GM12801 (cell line): Measurements from ENCODE around the gene STAG1.

Experiments used
- CTCF ChIP-seq: IDR thresholded peaks from one replicate; pipeline ENCODE4 v1.5.1; 2011; ENCODE audit warnings: control low read depth; ENCODE audit not compliant: insufficient read length; ENCODE audit errors: extremely low read depth

Gene STAG1

GRCh38 chr3:136678981-136679380 lies 73.2 kb downstream of the STAG1 start:
- no peak for TF ChIP-seq CTCF

DNA sequence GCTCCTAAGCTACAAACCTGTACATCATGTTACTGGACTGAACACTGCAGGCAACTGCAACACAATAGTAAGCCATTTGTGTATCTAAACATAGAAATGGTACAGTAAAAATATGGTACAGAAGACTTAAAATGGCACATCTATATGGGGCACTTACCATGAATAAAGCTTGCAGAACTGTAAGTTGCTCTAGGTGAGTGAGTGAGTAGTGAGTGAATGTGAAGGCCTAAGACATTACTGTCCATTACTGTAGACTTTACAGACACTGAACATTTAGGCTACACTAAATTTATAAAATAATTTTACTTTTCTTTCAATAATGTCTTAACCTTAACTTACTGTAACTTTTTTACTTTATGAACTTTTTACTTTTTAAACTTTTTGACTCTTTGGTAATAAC lies 76.2 kb downstream of the STAG1 start:
- no peak for TF ChIP-seq CTCF

DNA sequence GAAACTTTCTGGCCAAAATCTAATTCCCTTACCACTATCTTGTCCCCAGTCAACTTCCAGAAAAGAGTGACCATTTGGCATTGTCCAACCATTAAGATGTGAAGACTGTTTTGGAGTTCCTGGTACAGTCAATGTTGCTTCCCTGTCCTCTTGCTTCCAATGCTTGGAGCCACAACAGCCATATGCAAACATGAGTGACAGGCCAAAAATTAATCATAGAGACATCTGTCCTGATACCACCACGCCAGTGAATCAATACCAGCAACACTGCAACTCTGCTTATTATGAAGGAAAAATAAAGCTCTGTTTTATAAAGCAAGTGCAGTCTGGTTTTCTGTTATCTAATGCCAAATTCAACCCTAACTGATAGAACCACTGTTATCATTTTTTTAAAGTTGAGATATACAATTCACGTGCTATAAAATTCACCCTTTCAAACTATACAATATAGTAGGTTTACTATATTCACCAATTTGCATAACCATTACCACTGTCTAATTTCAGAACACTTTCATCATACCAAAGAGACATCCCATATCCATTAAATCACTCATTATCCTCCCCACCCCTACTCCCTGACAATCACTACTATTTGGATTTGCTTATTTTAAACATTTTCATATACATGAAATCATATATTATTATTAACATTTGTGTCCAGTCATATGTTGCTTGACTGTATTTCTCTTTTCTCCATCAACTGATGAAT lies 76.9 kb downstream of the STAG1 start:
- TF ChIP-seq CTCF, result no peak

GRCh38 chr3:136672457-136672856 lies 79.7 kb downstream of the STAG1 start:
- TF ChIP-seq CTCF, result no peak

GRCh38 chr3:136671921-136672320 lies 80.3 kb downstream of the STAG1 start:
- no peak for TF ChIP-seq CTCF

GRCh38 chr3:136670166-136670565 lies 82.0 kb downstream of the STAG1 start:
- TF ChIP-seq CTCF, result no peak

DNA sequence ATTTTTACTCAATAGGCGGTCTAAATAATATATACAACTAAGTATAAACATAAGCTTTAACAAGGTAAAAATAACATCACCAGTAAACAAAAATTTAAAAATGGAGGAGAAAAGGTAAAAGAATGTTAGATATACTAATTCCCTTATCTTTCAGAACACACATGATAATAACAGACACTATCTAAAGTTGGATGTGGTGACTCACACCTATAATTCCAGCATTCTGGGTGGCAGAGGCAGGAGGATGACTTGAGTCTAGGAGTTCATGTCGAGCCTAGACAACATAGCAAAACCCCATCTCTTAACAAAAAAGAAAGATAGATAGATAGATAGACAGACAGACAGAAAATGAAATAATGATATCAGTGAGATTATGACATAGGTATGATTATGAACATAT lies 85.1 kb downstream of the STAG1 start:
- no peak for TF ChIP-seq CTCF
